Liver (tissue), 9 donors: ENCODE results near the gene POT1. TPM values are rescaled to one million over a fixed set of nuclear protein-coding genes. Genes with fewer than 3 reads are reported as not detected.

Experiments
- DNase-seq: peaks from one replicate; pipeline ENCODE4 v3.0.0-alpha.2; 2017; ENCODE audit warnings: low spot score
- H3K27ac ChIP-seq, 2 donors: one replicate each; pipeline ENCODE4 v1.7.0; 2013; ENCODE audit warnings: inconsistent platforms in 2 of 2, low read length in 2 of 2, control low read depth in 1 of 2, low read depth in 1 of 2, mild to moderate bottlenecking in 1 of 2
- H3K27me3 ChIP-seq, 4 donors: one replicate each; pipeline versions ENCODE4 v1.6.1 to v1.7.0; 2013; ENCODE audit warnings: low read length in 3 of 4, inconsistent platforms in 1 of 4, mild to moderate bottlenecking in 1 of 4, moderate library complexity in 1 of 4; ENCODE audit not compliant: control insufficient read depth in 4 of 4, insufficient read depth in 4 of 4
- H3K36me3 ChIP-seq, 4 donors: one replicate each; pipeline versions ENCODE4 v1.6.1 to v1.7.0; 2013; ENCODE audit warnings: low read length in 3 of 4, mild to moderate bottlenecking in 3 of 4, low read depth in 1 of 4, moderate library complexity in 1 of 4; ENCODE audit not compliant: control insufficient read depth in 4 of 4, insufficient read depth in 3 of 4
- H3K4me1 ChIP-seq, 4 donors: one replicate each; pipeline versions ENCODE4 v1.6.1 to v1.7.0; 2013; ENCODE audit warnings: low read length in 3 of 4, mild to moderate bottlenecking in 3 of 4, moderate library complexity in 1 of 4; ENCODE audit not compliant: control insufficient read depth in 4 of 4, insufficient read depth in 4 of 4
- H3K4me3 ChIP-seq, 3 donors: one replicate each; pipeline versions ENCODE4 v1.6.1 to v1.7.0; 2013; ENCODE audit warnings: low read length in 3 of 3, control low read depth in 1 of 3, low read depth in 1 of 3, mild to moderate bottlenecking in 1 of 3
- H3K9ac ChIP-seq, 2 donors: one replicate each; pipeline ENCODE4 v1.7.0; 2013; ENCODE audit warnings: low read length in 2 of 2, mild to moderate bottlenecking in 2 of 2, moderate library complexity in 2 of 2, control low read depth in 1 of 2, low read depth in 1 of 2
- H3K9me3 ChIP-seq, 4 donors: one replicate each; pipeline versions ENCODE4 v1.6.1 to v1.7.0; 2013; ENCODE audit warnings: low read length in 3 of 4; ENCODE audit not compliant: control insufficient read depth in 4 of 4
- EGR1 ChIP-seq, 2 donors: IDR thresholded peaks; 2 replicates each; pipeline ENCODE4 v1.6.1; 2016 to 2018; ENCODE audit warnings: antibody characterized with exemption in 2 of 2, low read depth in 2 of 2
- HNF4A ChIP-seq, 2 donors: conservative IDR thresholded peaks; 2 replicates each; pipeline ENCODE4 v1.6.1; 2016; ENCODE audit warnings: antibody characterized with exemption in 2 of 2, mild to moderate bottlenecking in 2 of 2
- RAD21 ChIP-seq, 2 donors: IDR thresholded peaks; 2 replicates each; pipeline ENCODE4 v1.6.1; 2016; ENCODE audit warnings: antibody characterized with exemption in 2 of 2, mild to moderate bottlenecking in 2 of 2
- YY1 ChIP-seq: IDR thresholded peaks from 2 replicates; pipeline ENCODE4 v1.6.1; 2016; ENCODE audit warnings: antibody characterized with exemption, mild to moderate bottlenecking
- WGBS: extraction: QIAGEN DNeasy Blood & Tissue Kit; methylation state at CpG from one replicate; pipeline ENCODE4 v1.1.7; 2013; 5-methylcytosine and 5-hydroxymethylcytosine counted together
- polyA plus RNA-seq, 2 donors: library from polyadenylated mRNA; stranded (reverse) in 1 of 2; unstranded in 1 of 2; fragments of 200-250 nt in 1 of 2; fragments of >200 nt in 1 of 2; fragmentation: Nextera tagmentation in 1 of 2; extraction: Ambion mirVana in 1 of 2; gene quantifications; one replicate each; pipeline versions ENCODE4 v1.2.1 to v1.2.3, GENCODE V29; 2013 to 2015
- total RNA-seq, 2 donors: library from RNA; depleted of rRNA; stranded (reverse); fragments of >200 nt; gene quantifications; one replicate each; pipeline ENCODE4 v1.2.3, GENCODE V29; 2014
- donor health status: healthy.
- donor health status: healthy.
- donor health status: healthy.
- donor health status: healthy.
- donor health status: healthy.

POT1 gene
- total and polyA plus RNA-seq, 4 donors: 4.9 to 35.5 (median 8.5) TPM

GRCh38 chr7:124773339-124773738, 156.3 kb downstream of the POT1 start:
- Histone ChIP-seq H3K27ac (no peak overlapping the region), H3K9me3 (no peaks in the 10 kb centered on the region), H3K9ac (no peak overlapping the region), H3K36me3 (no peaks in the 10 kb centered on the region), H3K27me3 (peaks cover 0 to 3% (median 0%) of the 10 kb centered on the region in 4 donors), H3K4me3 (no peak overlapping the region), H3K4me1 (peaks cover 0 to 7% (median 1%) of the 10 kb centered on the region in 4 donors)
- 38% methylated on average over 3 of the region's 3 CpGs for WGBS
- peak in 1 of 2 donors; percentile 51 for TF ChIP-seq RAD21 (IDR thresholded peaks at IDR 0.05)
- no peak for TF ChIP-seq EGR1 (IDR thresholded peaks at IDR 0.05; ENCODE audit: low read depth in 2 of 2)
- peak; percentile 23 for TF ChIP-seq YY1
- peak in 1 of 2 donors; percentile 25 for TF ChIP-seq HNF4A (conservative IDR thresholded peaks at IDR 0.05)
- no peak for DNase-seq

Other genes with a start within 250 kb of the POT1 start
- gene GPR37, start 164.0 kb downstream of the POT1 start, total RNA-seq: 10 to 100 TPM in 1 of 2 donors, under 1 TPM in 1; 0.33 to 12.0 TPM
- 10 to 100 TPM in 1 of 2 donors, 1 to 10 TPM in 1; 5.9 to 11.5 TPM for gene GPR37, start 164.0 kb downstream of the POT1 start, polyA plus RNA-seq